ENCODE results near the gene FEN1. TPM values are rescaled to one million over a fixed set of nuclear protein-coding genes. Genes with fewer than 3 reads are reported as not detected.

FEN1 gene
- total RNA-seq, 1 donor from 2014 or later = 15.2 TPM

- TF ChIP-seq CTCF (IDR thresholded peaks at IDR 0.05; ENCODE audit: partially characterized antibody, unreplicated experiment) = no peak
- Mint-ChIP-seq H3K4me1 (ENCODE audit: low read depth, unreplicated experiment) (peaks cover 16% of the 10 kb centered on the region), H3K9me3 (ENCODE audit: unreplicated experiment) (peaks cover 19% of the 10 kb centered on the region), H3K27ac (ENCODE audit: unreplicated experiment) (peak overlapping the region; percentile 99), H3K27me3 (ENCODE audit: unreplicated experiment) (peaks cover 14% of the 10 kb centered on the region), H3K4me3 (ENCODE audit: unreplicated experiment) (peak overlapping the region; percentile 95), H3K36me3 (ENCODE audit: unreplicated experiment) (peaks cover 4% of the 10 kb centered on the region)
- peak; percentile 35 for DNase-seq
These were observed 21.7 kb downstream of the FEN1 start for GRCh38 chr11:61814247-61814957.

GRCh38 chr11:61814958-61815789, 22.5 kb downstream of the FEN1 start:
- peaks cover 19% of the 10 kb centered on the region for H3K9me3 Mint-ChIP-seq (ENCODE audit: unreplicated experiment)
- H3K4me3 Mint-ChIP-seq (ENCODE audit: unreplicated experiment) = peak overlapping the region; percentile 99
- peaks cover 4% of the 10 kb centered on the region for H3K36me3 Mint-ChIP-seq (ENCODE audit: unreplicated experiment)
- peaks cover 16% of the 10 kb centered on the region for H3K4me1 Mint-ChIP-seq (ENCODE audit: low read depth, unreplicated experiment)
- DNase-seq = peak; percentile 98
- TF ChIP-seq CTCF (IDR thresholded peaks at IDR 0.05; ENCODE audit: partially characterized antibody, unreplicated experiment) = no peak
- peak overlapping the region; percentile 99 for H3K27ac Mint-ChIP-seq (ENCODE audit: unreplicated experiment)
- H3K27me3 Mint-ChIP-seq (ENCODE audit: unreplicated experiment) = peaks cover 12% of the 10 kb centered on the region

- TF ChIP-seq CTCF (IDR thresholded peaks at IDR 0.05; ENCODE audit: partially characterized antibody, unreplicated experiment) = no peak
- peak; percentile 79 for DNase-seq
- Mint-ChIP-seq H3K4me3 (ENCODE audit: unreplicated experiment) (peak overlapping the region; percentile 99), H3K36me3 (ENCODE audit: unreplicated experiment) (peaks cover 4% of the 10 kb centered on the region), H3K9me3 (ENCODE audit: unreplicated experiment) (peaks cover 19% of the 10 kb centered on the region), H3K27me3 (ENCODE audit: unreplicated experiment) (peaks cover 11% of the 10 kb centered on the region), H3K4me1 (ENCODE audit: low read depth, unreplicated experiment) (peaks cover 16% of the 10 kb centered on the region), H3K27ac (ENCODE audit: unreplicated experiment) (peak overlapping the region; percentile 99)
These were observed 23.4 kb downstream of the FEN1 start for GRCh38 chr11:61815790-61816735.

- peaks cover 16% of the 10 kb centered on the region for H3K4me1 Mint-ChIP-seq (ENCODE audit: low read depth, unreplicated experiment)
- H3K9me3 Mint-ChIP-seq (ENCODE audit: unreplicated experiment) = peaks cover 16% of the 10 kb centered on the region
- H3K36me3 Mint-ChIP-seq (ENCODE audit: unreplicated experiment) = peaks cover 4% of the 10 kb centered on the region
- peak within 1 kb of the TSS; percentile 99 for H3K27ac Mint-ChIP-seq (ENCODE audit: unreplicated experiment)
- peak; percentile 97 for DNase-seq
- peaks cover 11% of the 10 kb centered on the region for H3K27me3 Mint-ChIP-seq (ENCODE audit: unreplicated experiment)
- TF ChIP-seq CTCF (IDR thresholded peaks at IDR 0.05; ENCODE audit: partially characterized antibody, unreplicated experiment) = peak; percentile 64
- H3K4me3 Mint-ChIP-seq (ENCODE audit: unreplicated experiment) = peak within 1 kb of the TSS; percentile 99
These were observed 24.2 kb downstream of the FEN1 start, which contains the start of gene FADS1 for GRCh38 chr11:61816736-61817455. TSS of gene FADS1 (minus strand) at chr11:61817003. CDS start at chr11:61816929, 74 bp downstream.

Data from glutamatergic neuron (in vitro differentiated cells).